CD4-positive, alpha-beta T cell treated with Interleukin-4 for 1 hour (primary cell): ENCODE measurements around the gene RAVER1.
A peak's percentile ranks its signal among the peaks of the same experiment; 100 is the strongest.
"Not testable (repeated sequence)": the region's sequence is repeated elsewhere in the genome, so short reads cannot be mapped to it uniquely, and the experiment has no call there.

ENCODE experiments used
- DNase-seq, 2 donors: peaks; one replicate each; pipeline ENCODE4 v3.0.0-alpha.2; 2020 to 2022

The RAVER1 gene

GRCh38 chr19:10332965-10333757 lies at the start of gene RAVER1:
RAVER1 (minus strand) TSS chr19:10333529; CDS start chr19:10333507, 22 bp downstream.
- peak; percentile 98 for DNase-seq

GRCh38 chr19:10383223-10383499 lies 49.8 kb upstream of the RAVER1 start:
- DNase-seq = not testable (repeated sequence)

- DNase-seq = peak; percentile 98
Observed at GRCh38 chr19:10380313-10381102, 47.2 kb upstream of the RAVER1 start, which contains the start of gene TYK2. TYK2 (minus strand) TSS chr19:10380572; CDS start chr19:10378406, 2,166 bp downstream.

GRCh38 chr19:10379880-10380312 lies 46.6 kb upstream of the RAVER1 start:
- DNase-seq = no peak

GRCh38 chr19:10378124-10378523 lies 44.8 kb upstream of the RAVER1 start:
- no peak for DNase-seq

- DNase-seq = not testable (repeated sequence)
Observed at GRCh38 chr19:10377140-10377640, 43.9 kb upstream of the RAVER1 start.

- no peak for DNase-seq
Observed at GRCh38 chr19:10374931-10375330, 41.6 kb upstream of the RAVER1 start.

GRCh38 chr19:10372690-10373089 lies 39.4 kb upstream of the RAVER1 start:
- DNase-seq = peak in 1 of 2 donors; percentile 58

- DNase-seq = no peak
Observed at GRCh38 chr19:10368101-10368803, 34.9 kb upstream of the RAVER1 start.

GRCh38 chr19:10366950-10367512 lies 33.7 kb upstream of the RAVER1 start:
- not testable (repeated sequence) for DNase-seq

- no peak for DNase-seq
Observed at GRCh38 chr19:10365518-10365917, 32.2 kb upstream of the RAVER1 start.

- DNase-seq = no peak
Observed at GRCh38 chr19:10364644-10365043, 31.3 kb upstream of the RAVER1 start.

GRCh38 chr19:10363789-10364281 lies 30.5 kb upstream of the RAVER1 start:
- DNase-seq = no peak

GRCh38 chr19:10362259-10362658 lies 28.9 kb upstream of the RAVER1 start:
- DNase-seq = no peak

GRCh38 chr19:10361569-10362011 lies 28.3 kb upstream of the RAVER1 start:
- DNase-seq = no peak

- no peak for DNase-seq
Observed at GRCh38 chr19:10356431-10356830, 23.1 kb upstream of the RAVER1 start.

GRCh38 chr19:10353793-10354391 lies 20.6 kb upstream of the RAVER1 start:
- DNase-seq = peak; percentile 38 to 44

GRCh38 chr19:10352764-10353671 lies 19.7 kb upstream of the RAVER1 start:
- DNase-seq = no peak

GRCh38 chr19:10346509-10346908 lies 13.2 kb upstream of the RAVER1 start:
- peak in 1 of 2 donors; percentile 67 for DNase-seq

- DNase-seq = no peak
Observed at GRCh38 chr19:10344780-10345179, 11.5 kb upstream of the RAVER1 start.

GRCh38 chr19:10343495-10343894 lies 10.2 kb upstream of the RAVER1 start:
- DNase-seq = no peak
